BE2C (cell line): Measurements from ENCODE around the gene NMNAT3.
"Not testable (repeated sequence)": the region's sequence is repeated elsewhere in the genome, so short reads cannot be mapped to it uniquely, and the experiment has no call there.

Experiments used
- DNase-seq: peaks from one replicate; pipeline ENCODE4 v3.0.0-alpha.2; 2020
- H3K27me3 ChIP-seq: fragments of 250-450 bp; sonication (Bioruptor Pico); 2 replicates; pipeline ENCODE4 v1.5.1; 2020; ENCODE audit warnings: mild to moderate bottlenecking
- H3K36me3 ChIP-seq: fragments of 250-450 bp; sonication (Bioruptor Pico); 2 replicates; pipeline ENCODE4 v1.5.1; 2020; ENCODE audit warnings: mild to moderate bottlenecking
- H3K4me1 ChIP-seq: fragments of 250-450 bp; sonication (Bioruptor Pico); 2 replicates; pipeline ENCODE4 v1.5.1; 2020
- H3K4me3 ChIP-seq: 2 replicates; pipeline ENCODE4 v1.5.1; 2011; ENCODE audit warnings: low read depth, low read length
- H3K9me3 ChIP-seq: fragments of 250-450 bp; sonication (Bioruptor Pico); 2 replicates; pipeline ENCODE4 v1.5.1; 2020
- CTCF ChIP-seq: IDR thresholded peaks from 2 replicates; pipeline ENCODE4 v1.5.1; 2012; ENCODE audit warnings: mild to moderate bottlenecking, low read depth, low read length

Gene NMNAT3

DNA sequence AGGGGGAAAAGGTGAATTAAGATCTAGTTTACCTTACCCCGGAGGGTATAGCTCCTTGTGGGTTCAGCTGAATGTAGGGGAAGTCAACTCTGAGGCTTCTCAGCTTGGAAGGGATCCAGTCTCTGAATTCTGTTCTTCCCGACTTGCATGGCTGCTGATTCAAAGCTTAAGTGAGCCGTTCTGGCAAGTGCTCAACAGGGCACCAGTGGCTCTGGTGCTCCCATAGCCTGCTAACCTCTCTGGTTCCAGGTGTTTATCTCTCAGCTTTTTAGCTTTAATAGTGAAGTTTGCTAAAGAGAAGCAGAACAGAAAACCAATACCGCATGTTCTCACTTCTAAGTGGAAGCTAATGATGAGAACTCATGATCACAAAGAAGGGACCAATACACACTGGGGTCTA lies 92.0 kb downstream of the NMNAT3 start:
- no peaks in the 10 kb centered on the region for H3K36me3 ChIP-seq

GRCh38 chr3:139583651-139584050 lies 94.1 kb downstream of the NMNAT3 start:
- H3K9me3 ChIP-seq, H3K36me3 ChIP-seq, DNase-seq, H3K4me3 ChIP-seq, H3K4me1 ChIP-seq: not testable (repeated sequence)
- H3K27me3 ChIP-seq, result peaks cover 10% of the 10 kb centered on the region; the same call in 1 of the 2 replicates

More for the DNA sequence above, 92.0 kb downstream of the NMNAT3 start:
- TF ChIP-seq CTCF, result no peak
- Histone ChIP-seq H3K9me3 (no peaks in the 10 kb centered on the region), H3K4me3 (no peak overlapping the region), H3K4me1 (no peaks in the 10 kb centered on the region), H3K27me3 (peaks cover 10% of the 10 kb centered on the region; the same call in 1 of the 2 replicates)
- no peak for DNase-seq

DNA sequence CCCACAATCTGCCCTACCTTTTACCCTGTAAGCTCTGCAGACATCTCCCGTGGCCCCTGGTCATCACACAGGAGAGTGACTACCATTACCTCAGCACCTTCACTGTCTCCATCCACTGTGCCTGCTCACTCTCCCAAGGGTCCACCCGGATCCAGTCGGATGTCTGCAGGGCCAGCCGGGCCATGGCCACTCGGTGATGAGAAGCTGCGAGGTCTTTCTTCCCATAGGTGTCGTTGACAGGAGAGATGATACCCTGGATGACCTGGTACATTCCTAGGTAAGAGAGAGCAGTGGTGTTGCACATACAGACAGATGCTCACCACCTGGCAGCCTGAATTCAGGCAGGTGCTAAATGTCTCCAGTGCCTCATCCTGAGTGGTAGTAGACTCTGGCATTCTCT lies 99.0 kb downstream of the NMNAT3 start:
- no peak for TF ChIP-seq CTCF
- DNase-seq, result no peak
- Histone ChIP-seq H3K9me3 (no peaks in the 10 kb centered on the region), H3K36me3 (no peaks in the 10 kb centered on the region), H3K4me1 (peaks cover 6% of the 10 kb centered on the region), H3K27me3 (peaks cover 5% of the 10 kb centered on the region; the same call in 1 of the 2 replicates), H3K4me3 (no peak overlapping the region)

DNA sequence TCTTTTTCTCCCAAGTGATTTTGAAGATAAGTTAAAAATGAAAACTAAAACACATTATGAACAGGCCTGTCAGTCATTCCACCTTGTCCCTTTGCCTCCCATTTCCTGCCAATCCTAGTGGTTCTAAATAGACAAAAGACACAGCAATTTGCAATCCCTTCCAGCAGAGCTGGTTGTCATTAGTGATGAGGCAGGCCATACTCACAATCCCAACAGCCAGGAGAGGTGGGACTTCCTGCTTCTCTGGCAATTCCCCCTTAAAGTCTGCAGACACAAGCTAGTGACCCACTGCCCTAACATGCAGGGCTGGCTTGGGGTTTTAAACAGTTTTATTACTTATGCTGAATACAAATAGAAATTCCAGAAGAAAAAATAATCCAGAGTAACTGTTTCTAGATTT lies 99.9 kb downstream of the NMNAT3 start:
- Histone ChIP-seq H3K4me1 (peaks cover 6% of the 10 kb centered on the region), H3K4me3 (no peak overlapping the region), H3K27me3 (peaks cover under 1% of the 10 kb centered on the region; the same call in 1 of the 2 replicates), H3K36me3 (no peaks in the 10 kb centered on the region), H3K9me3 (no peaks in the 10 kb centered on the region)
- DNase-seq, result no peak
- TF ChIP-seq CTCF, result no peak

DNA sequence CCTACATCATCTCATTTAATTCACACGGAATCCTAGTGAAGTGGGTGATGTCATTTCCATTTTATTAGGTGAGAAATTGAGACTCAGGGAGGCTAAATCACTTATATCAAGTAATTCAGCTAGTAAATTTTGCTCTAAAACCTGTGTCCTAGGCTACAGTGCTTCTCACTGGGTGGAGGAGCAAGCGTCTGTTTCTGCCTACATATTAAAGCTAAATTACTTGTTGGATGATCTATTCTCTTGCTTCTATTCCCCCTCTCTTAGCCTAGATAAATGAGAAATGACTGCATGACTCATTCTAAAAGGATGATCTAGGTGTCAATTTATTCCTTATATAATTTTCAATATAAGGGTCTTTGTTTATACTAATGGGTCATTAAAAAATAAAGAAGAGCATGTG lies 100.4 kb downstream of the NMNAT3 start:
- no peak for TF ChIP-seq CTCF
- no peaks in the 10 kb centered on the region for H3K27me3 ChIP-seq

GRCh38 chr3:139574026-139574947 lies 103.5 kb downstream of the NMNAT3 start:
- Histone ChIP-seq H3K27me3 (no peaks in the 10 kb centered on the region), H3K4me3 (no peak overlapping the region), H3K36me3 (no peaks in the 10 kb centered on the region), H3K9me3 (no peaks in the 10 kb centered on the region), H3K4me1 (peaks cover 6% of the 10 kb centered on the region)
- no peak; the same call in 1 of the 2 replicates for TF ChIP-seq CTCF
- peak; percentile 70 for DNase-seq

More for the DNA sequence above, 100.4 kb downstream of the NMNAT3 start:
- no peak for DNase-seq
- Histone ChIP-seq H3K9me3 (no peaks in the 10 kb centered on the region), H3K4me1 (peaks cover 6% of the 10 kb centered on the region), H3K36me3 (no peaks in the 10 kb centered on the region), H3K4me3 (no peak overlapping the region)
